Common myeloid progenitor, CD34-positive (primary cell): ENCODE measurements around the gene IRX6.

Experiments used
- CTCF ChIA-PET: fragments of 350-600 bp; sonication (Branson Sonifier 250); formaldehyde crosslinking; loops from one replicate; lab custom pipeline; 2021; ENCODE audit warnings: antibody characterized with exemption; lab: Charles Lee
- POLR2A ChIA-PET: fragments of 350-600 bp; sonication (Branson Sonifier 250); formaldehyde crosslinking; loops from one replicate; lab custom pipeline; 2021; ENCODE audit warnings: antibody characterized with exemption; lab: Charles Lee
- DNase-seq, 3 donors: peaks; one replicate each; pipeline versions ENCODE4 v3.0.0 to v3.0.0-alpha.2; 2013
- H3K27ac ChIP-seq, 2 experiments: 1 replicate in 1 of 2; 2 replicates in 1 of 2; pipeline ENCODE4 v1.7.0; 2013; ENCODE audit warnings: inconsistent platforms in 2 of 2, low read length in 2 of 2, mild to moderate bottlenecking in 2 of 2, low read depth in 1 of 2, moderate library complexity in 1 of 2; ENCODE audit not compliant: severe bottlenecking in 2 of 2, insufficient read depth in 1 of 2, poor library complexity in 1 of 2
- H3K27me3 ChIP-seq, 5 experiments: replicated peaks in 2 of 5; 1 replicate in 3 of 5; 2 replicates in 2 of 5; pipeline versions ENCODE4 v1.6.1 to v1.7.0; 2013; ENCODE audit warnings: low read length in 4 of 5, mild to moderate bottlenecking in 2 of 5, moderate library complexity in 2 of 5, inconsistent platforms in 1 of 5; ENCODE audit not compliant: insufficient read depth in 5 of 5, control insufficient read depth in 4 of 5
- H3K36me3 ChIP-seq, 4 experiments: 1 replicate in 2 of 4; 2 replicates in 2 of 4; pipeline versions ENCODE4 v1.6.1 to v1.7.0; 2013; ENCODE audit warnings: low read length in 3 of 4, control low read depth in 1 of 4, mild to moderate bottlenecking in 1 of 4; ENCODE audit not compliant: control insufficient read depth in 4 of 4, insufficient read depth in 4 of 4
- H3K4me1 ChIP-seq, 4 experiments: 1 replicate in 3 of 4; 2 replicates in 1 of 4; pipeline versions ENCODE4 v1.6.1 to v1.7.1; 2013; ENCODE audit warnings: low read length in 3 of 4, mild to moderate bottlenecking in 3 of 4, control low read depth in 1 of 4, inconsistent platforms in 1 of 4, moderate library complexity in 1 of 4; ENCODE audit not compliant: control insufficient read depth in 4 of 4, insufficient read depth in 4 of 4; ENCODE audit errors: control extremely low read depth in 1 of 4
- H3K4me3 ChIP-seq, 7 experiments: 1 replicate in 4 of 7; 2 replicates in 3 of 7; pipeline versions ENCODE4 v1.5.1 to v1.7.0; 2013; ENCODE audit warnings: mild to moderate bottlenecking in 7 of 7, low read length in 6 of 7, moderate library complexity in 6 of 7, inconsistent platforms in 2 of 7, low read depth in 2 of 7, control low read depth in 1 of 7; ENCODE audit not compliant: insufficient read depth in 4 of 7, control insufficient read depth in 1 of 7; ENCODE audit errors: extremely low read depth in 1 of 7
- H3K9me3 ChIP-seq, 5 experiments: 1 replicate in 4 of 5; 2 replicates in 1 of 5; pipeline versions ENCODE4 v1.6.1 to v1.7.1; 2013; ENCODE audit warnings: low read length in 4 of 5, mild to moderate bottlenecking in 2 of 5, inconsistent platforms in 1 of 5, low read depth in 1 of 5, moderate library complexity in 1 of 5; ENCODE audit not compliant: control insufficient read depth in 4 of 5, insufficient read depth in 2 of 5; ENCODE audit errors: control extremely low read depth in 1 of 5
- WGBS: methylation state at CpG from one replicate; pipeline ENCODE4 v1.1.5; 2013; ENCODE audit not compliant: insufficient coverage; 5-methylcytosine and 5-hydroxymethylcytosine counted together

The IRX6 gene

GRCh38 chr16:55364811-55365210, 40.8 kb downstream of the IRX6 start:
- CTCF ChIA-PET, result no interaction called here
- DNase-seq, result no peak
- Histone ChIP-seq H3K27ac (no peak overlapping the region), H3K36me3 (no peaks in the 10 kb centered on the region), H3K4me1 (no peaks in the 10 kb centered on the region), H3K9me3 (no peaks in the 10 kb centered on the region), H3K4me3 (no peak overlapping the region), H3K27me3 (peaks cover 13 to 43% (median 25%) of the 10 kb centered on the region in 5 experiments)
- POLR2A ChIA-PET, result no interaction called here
- WGBS, result 96% methylated on average over 4 of the region's 5 CpGs

GRCh38 chr16:55367301-55367811, 43.4 kb downstream of the IRX6 start:
- Histone ChIP-seq H3K9me3 (no peaks in the 10 kb centered on the region), H3K4me1 (peaks cover 0 to 5% (median 1%) of the 10 kb centered on the region in 4 experiments), H3K27me3 (peaks cover 29 to 61% (median 38%) of the 10 kb centered on the region in 5 experiments), H3K4me3 (no peak overlapping the region), H3K36me3 (no peaks in the 10 kb centered on the region), H3K27ac (no peak overlapping the region)
- WGBS, result no CpG with 5 or more reads among the region's 4 CpGs
- ChIA-PET POLR2A (no interaction called here), CTCF (no interaction called here)
- DNase-seq, result no peak

DNA sequence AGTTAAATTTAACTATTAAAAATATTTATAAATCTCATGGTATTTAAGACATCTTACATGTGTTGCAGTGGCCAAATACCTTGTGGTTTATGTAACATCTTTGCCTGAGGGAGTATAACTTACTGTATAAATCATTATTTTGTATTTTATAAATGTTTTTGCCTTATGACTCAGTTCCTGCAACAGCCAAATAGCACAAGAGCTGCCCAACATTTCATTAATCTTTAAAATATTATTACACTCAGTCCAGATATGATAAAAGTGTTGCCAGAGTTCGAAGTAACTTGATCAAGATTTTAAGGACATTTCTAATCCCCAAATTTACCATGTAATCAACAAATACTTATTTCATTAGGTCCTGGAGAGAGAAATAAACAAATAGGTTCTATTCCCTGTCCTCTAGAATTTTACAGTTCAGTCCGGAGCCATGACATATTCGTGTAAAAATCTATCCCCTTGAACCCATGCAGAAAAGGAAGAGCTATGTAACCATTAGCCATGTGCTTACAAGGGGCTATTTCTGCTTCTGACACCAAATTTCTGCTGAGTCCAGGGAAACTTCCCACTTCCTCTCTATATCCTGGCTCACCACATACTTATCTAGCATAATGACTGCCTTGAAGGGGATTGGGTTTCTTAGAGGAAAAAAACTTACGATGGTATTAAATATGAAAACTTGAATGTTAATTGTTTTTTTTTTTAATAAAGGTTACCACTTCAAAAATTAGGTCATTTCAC, 44.0 kb downstream of the IRX6 start:
- Histone ChIP-seq H3K27me3 (peaks cover 24 to 62% (median 38%) of the 10 kb centered on the region in 5 experiments), H3K9me3 (no peaks in the 10 kb centered on the region), H3K4me1 (peaks cover 0 to 5% (median 1%) of the 10 kb centered on the region in 4 experiments), H3K4me3 (no peak overlapping the region), H3K36me3 (no peaks in the 10 kb centered on the region), H3K27ac (no peak overlapping the region)
- no peak for DNase-seq
- ChIA-PET POLR2A (no interaction called here), CTCF (no interaction called here)
- 46% methylated on average over 2 of the region's 4 CpGs for WGBS

- no peaks in the 10 kb centered on the region for H3K9me3 ChIP-seq
- ChIA-PET POLR2A (no interaction called here), CTCF (no interaction called here)
- WGBS, result no CpG with 5 or more reads among the region's 5 CpGs
- peaks cover 24 to 62% (median 38%) of the 10 kb centered on the region in 5 experiments for H3K27me3 ChIP-seq
- H3K36me3 ChIP-seq, result no peaks in the 10 kb centered on the region
- no peak for DNase-seq
- H3K4me3 ChIP-seq, result no peak overlapping the region
- H3K27ac ChIP-seq, result no peak overlapping the region
- peaks cover 0 to 5% (median 1%) of the 10 kb centered on the region in 4 experiments for H3K4me1 ChIP-seq
Observed at GRCh38 chr16:55369151-55369550, 45.1 kb downstream of the IRX6 start.

GRCh38 chr16:55370762-55371482, 46.9 kb downstream of the IRX6 start:
- no peak overlapping the region for H3K27ac ChIP-seq
- peaks cover 16 to 60% (median 38%) of the 10 kb centered on the region in 5 experiments for H3K27me3 ChIP-seq
- 4% methylated on average over 18 of the region's 26 CpGs for WGBS
- peaks cover 0 to 5% (median 1%) of the 10 kb centered on the region in 4 experiments for H3K4me1 ChIP-seq
- ChIA-PET POLR2A (no interaction called here), CTCF (interaction anchor here (0.6 to 1.2 kb wide), 3 partner anchors 144 to 1821 kb away, joined by 3 to 4 read pairs (median 3); no protein-coding TSS in a partner anchor)
- peak; percentile 32 to 71 (median 66) for DNase-seq
- no peak overlapping the region for H3K4me3 ChIP-seq
- no peaks in the 10 kb centered on the region for H3K9me3 ChIP-seq
- no peaks in the 10 kb centered on the region for H3K36me3 ChIP-seq

GRCh38 chr16:55372792-55373488, 48.9 kb downstream of the IRX6 start:
- ChIA-PET CTCF (interaction anchor here (1.3 kb wide), 1 partner anchor 44 kb away, joined by 3 read pairs; no protein-coding TSS in a partner anchor), POLR2A (no interaction called here)
- H3K36me3 ChIP-seq, result no peaks in the 10 kb centered on the region
- no peak for DNase-seq
- H3K4me3 ChIP-seq, result no peak overlapping the region
- no peaks in the 10 kb centered on the region for H3K9me3 ChIP-seq
- H3K27me3 ChIP-seq, result peaks cover 12 to 53% (median 32%) of the 10 kb centered on the region in 5 experiments
- peaks cover 0 to 5% (median 1%) of the 10 kb centered on the region in 4 experiments for H3K4me1 ChIP-seq
- H3K27ac ChIP-seq, result no peak overlapping the region
- 98% methylated on average over 7 of the region's 12 CpGs for WGBS
